ENCODE measurements around the gene PRLR. TPM values are rescaled to one million over a fixed set of nuclear protein-coding genes. Genes with fewer than 3 reads are reported as not detected.

PRLR gene
- total RNA-seq, 1 donor from 2014 or later = 0.21 TPM

DNA sequence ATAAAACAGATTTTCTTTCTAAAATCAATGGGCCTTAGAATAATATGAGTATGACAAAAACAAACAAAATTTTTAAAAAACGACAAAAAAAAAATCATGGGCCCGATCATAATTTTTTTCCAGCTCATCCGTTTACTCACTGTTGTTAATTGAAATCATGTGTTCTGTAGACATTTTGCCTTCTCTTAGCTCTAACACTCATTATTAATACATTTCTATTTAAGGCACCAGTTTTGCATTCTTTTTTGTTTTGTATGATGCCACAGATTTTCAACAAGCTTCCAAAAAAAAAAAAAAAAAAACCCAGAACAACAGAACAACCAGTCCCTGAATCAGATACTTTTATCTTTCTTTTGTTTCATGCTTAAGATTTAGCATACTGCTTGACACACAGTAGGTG lies 86.4 kb downstream of the PRLR start:
- Mint-ChIP-seq H3K9me3 (ENCODE audit: unreplicated experiment) (no peaks in the 10 kb centered on the region), H3K4me1 (ENCODE audit: unreplicated experiment) (no peaks in the 10 kb centered on the region), H3K36me3 (ENCODE audit: low read depth, unreplicated experiment) (no peaks in the 10 kb centered on the region), H3K27me3 (ENCODE audit: unreplicated experiment) (peaks cover 3% of the 10 kb centered on the region), H3K27ac (ENCODE audit: unreplicated experiment) (no peak overlapping the region), H3K4me3 (ENCODE audit: unreplicated experiment) (no peak overlapping the region)
- TF ChIP-seq, protein P1, sequence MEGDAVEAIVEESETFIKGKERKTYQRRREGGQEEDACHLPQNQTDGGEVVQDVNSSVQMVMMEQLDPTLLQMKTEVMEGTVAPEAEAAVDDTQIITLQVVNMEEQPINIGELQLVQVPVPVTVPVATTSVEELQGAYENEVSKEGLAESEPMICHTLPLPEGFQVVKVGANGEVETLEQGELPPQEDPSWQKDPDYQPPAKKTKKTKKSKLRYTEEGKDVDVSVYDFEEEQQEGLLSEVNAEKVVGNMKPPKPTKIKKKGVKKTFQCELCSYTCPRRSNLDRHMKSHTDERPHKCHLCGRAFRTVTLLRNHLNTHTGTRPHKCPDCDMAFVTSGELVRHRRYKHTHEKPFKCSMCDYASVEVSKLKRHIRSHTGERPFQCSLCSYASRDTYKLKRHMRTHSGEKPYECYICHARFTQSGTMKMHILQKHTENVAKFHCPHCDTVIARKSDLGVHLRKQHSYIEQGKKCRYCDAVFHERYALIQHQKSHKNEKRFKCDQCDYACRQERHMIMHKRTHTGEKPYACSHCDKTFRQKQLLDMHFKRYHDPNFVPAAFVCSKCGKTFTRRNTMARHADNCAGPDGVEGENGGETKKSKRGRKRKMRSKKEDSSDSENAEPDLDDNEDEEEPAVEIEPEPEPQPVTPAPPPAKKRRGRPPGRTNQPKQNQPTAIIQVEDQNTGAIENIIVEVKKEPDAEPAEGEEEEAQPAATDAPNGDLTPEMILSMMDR (IDR thresholded peaks at IDR 0.05; ENCODE audit: unreplicated experiment) = no peak
- no peak for DNase-seq (ENCODE audit: low spot score)

DNA sequence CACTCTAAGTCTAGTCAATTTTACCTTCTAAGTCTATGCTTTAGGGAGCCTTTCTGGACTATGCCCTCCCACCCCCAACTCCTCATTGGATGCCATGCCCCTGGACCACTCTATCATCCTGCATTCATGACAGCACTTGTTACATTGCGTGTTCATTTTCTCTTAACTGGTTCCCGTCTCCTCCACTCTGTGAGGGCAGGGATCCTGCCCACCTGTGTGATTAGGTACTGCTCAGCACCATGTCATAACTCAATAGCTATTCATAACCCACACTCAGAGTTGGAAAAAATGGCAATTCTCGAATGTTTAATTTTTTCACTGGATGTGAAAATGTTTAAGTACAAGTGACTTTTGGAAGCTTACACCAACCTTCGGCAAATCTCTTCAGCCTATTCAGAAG lies 88.5 kb downstream of the PRLR start:
- no peaks in the 10 kb centered on the region for H3K36me3 Mint-ChIP-seq (ENCODE audit: low read depth, unreplicated experiment)
- no peaks in the 10 kb centered on the region for H3K4me1 Mint-ChIP-seq (ENCODE audit: unreplicated experiment)
- no peak overlapping the region for H3K27ac Mint-ChIP-seq (ENCODE audit: unreplicated experiment)

DNA sequence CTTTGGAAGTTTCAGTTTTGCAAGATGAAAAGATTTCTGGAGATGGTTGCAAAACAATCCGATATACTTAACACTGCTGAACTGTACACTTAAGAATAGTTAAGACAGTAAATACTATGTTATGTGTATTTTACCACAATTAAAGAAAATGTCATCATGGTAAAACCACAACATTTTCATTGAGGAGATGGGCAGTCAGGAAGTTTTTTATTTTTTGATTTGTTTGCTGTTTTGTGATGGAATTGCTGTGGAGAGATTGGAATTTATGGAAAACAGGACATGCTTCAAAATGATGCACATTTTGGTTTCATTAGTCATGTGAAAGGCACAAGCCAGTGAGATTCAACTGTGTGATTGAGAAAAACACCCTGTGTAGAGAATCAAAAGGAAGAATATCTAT lies 92.1 kb downstream of the PRLR start:
- TF ChIP-seq, protein P1 (IDR thresholded peaks at IDR 0.05; ENCODE audit: unreplicated experiment) = no peak
- H3K4me3 Mint-ChIP-seq (ENCODE audit: unreplicated experiment) = no peak overlapping the region
- H3K36me3 Mint-ChIP-seq (ENCODE audit: low read depth, unreplicated experiment) = no peaks in the 10 kb centered on the region
- no peaks in the 10 kb centered on the region for H3K9me3 Mint-ChIP-seq (ENCODE audit: unreplicated experiment)
- no peak for DNase-seq (ENCODE audit: low spot score)
- no peaks in the 10 kb centered on the region for H3K4me1 Mint-ChIP-seq (ENCODE audit: unreplicated experiment)
- no peaks in the 10 kb centered on the region for H3K27me3 Mint-ChIP-seq (ENCODE audit: unreplicated experiment)
- no peak overlapping the region for H3K27ac Mint-ChIP-seq (ENCODE audit: unreplicated experiment)

More for the DNA sequence above, 88.5 kb downstream of the PRLR start:
- TF ChIP-seq, protein P1 (IDR thresholded peaks at IDR 0.05; ENCODE audit: unreplicated experiment) = no peak
- DNase-seq (ENCODE audit: low spot score) = no peak
- Mint-ChIP-seq H3K4me3 (ENCODE audit: unreplicated experiment) (no peak overlapping the region), H3K27me3 (ENCODE audit: unreplicated experiment) (peaks cover 3% of the 10 kb centered on the region), H3K9me3 (ENCODE audit: unreplicated experiment) (no peaks in the 10 kb centered on the region)

DNA sequence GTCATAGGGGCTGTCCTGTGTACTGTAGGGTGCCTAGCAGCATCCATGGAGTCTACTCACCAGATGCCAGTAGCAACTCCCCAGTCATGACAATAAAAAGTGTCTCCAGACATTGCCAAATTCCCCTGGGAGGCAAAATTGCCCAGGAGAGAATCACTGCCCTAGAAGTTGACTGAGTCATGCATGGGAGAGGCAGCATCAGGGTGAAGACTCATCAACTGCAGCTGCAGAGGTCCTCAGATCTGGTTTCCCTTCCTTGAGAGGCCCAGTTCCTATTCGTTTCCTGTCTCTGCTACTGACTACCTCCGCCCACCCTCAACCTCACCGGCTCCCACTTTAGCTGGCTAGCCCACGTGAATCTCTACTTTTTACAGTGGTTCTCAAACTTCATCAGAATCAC lies 93.9 kb downstream of the PRLR start:
- TF ChIP-seq, protein P1 (IDR thresholded peaks at IDR 0.05; ENCODE audit: unreplicated experiment) = no peak
- no peak overlapping the region for H3K27ac Mint-ChIP-seq (ENCODE audit: unreplicated experiment)
- H3K27me3 Mint-ChIP-seq (ENCODE audit: unreplicated experiment) = no peaks in the 10 kb centered on the region
- no peaks in the 10 kb centered on the region for H3K9me3 Mint-ChIP-seq (ENCODE audit: unreplicated experiment)
- DNase-seq (ENCODE audit: low spot score) = no peak
- H3K4me3 Mint-ChIP-seq (ENCODE audit: unreplicated experiment) = no peak overlapping the region
- H3K36me3 Mint-ChIP-seq (ENCODE audit: low read depth, unreplicated experiment) = no peaks in the 10 kb centered on the region
- H3K4me1 Mint-ChIP-seq (ENCODE audit: unreplicated experiment) = no peaks in the 10 kb centered on the region

DNA sequence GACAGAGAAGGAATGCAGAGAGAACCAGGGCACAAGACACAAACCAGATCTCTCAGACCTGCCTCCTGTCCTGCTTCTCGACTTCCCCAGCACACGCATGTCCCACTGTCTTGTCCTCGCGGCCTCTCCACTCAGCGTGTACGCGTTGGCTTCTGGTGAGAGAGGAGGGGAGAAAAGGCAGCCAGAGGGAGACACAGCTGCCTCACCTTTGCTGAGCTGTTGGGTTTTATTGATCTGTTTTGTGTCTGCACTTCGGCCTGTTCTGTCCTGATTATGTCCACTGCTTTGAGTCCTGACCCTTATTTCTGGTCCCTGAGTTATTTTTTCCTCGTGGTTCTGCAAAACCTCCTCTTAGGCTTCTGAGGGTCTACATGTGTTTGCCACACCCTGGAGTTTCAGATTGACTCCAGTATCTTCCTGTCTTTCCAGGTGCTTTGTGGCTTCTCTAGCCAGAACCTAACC lies 95.0 kb downstream of the PRLR start:
- H3K36me3 Mint-ChIP-seq (ENCODE audit: low read depth, unreplicated experiment) = no peaks in the 10 kb centered on the region
- H3K27me3 Mint-ChIP-seq (ENCODE audit: unreplicated experiment) = no peaks in the 10 kb centered on the region
- H3K4me1 Mint-ChIP-seq (ENCODE audit: unreplicated experiment) = no peaks in the 10 kb centered on the region
- no peak overlapping the region for H3K4me3 Mint-ChIP-seq (ENCODE audit: unreplicated experiment)
- no peak overlapping the region for H3K27ac Mint-ChIP-seq (ENCODE audit: unreplicated experiment)
- DNase-seq (ENCODE audit: low spot score) = no peak
- no peaks in the 10 kb centered on the region for H3K9me3 Mint-ChIP-seq (ENCODE audit: unreplicated experiment)
- TF ChIP-seq, protein P1 (IDR thresholded peaks at IDR 0.05; ENCODE audit: unreplicated experiment) = no peak
